ENCODE results near the gene H2BK1. TPM values are rescaled to one million over a fixed set of nuclear protein-coding genes. Genes with fewer than 3 reads are reported as not detected.

H2BK1 gene
- total RNA-seq, 1 experiment from 2014 or later: not detected

- no peak for DNase-seq (ENCODE audit: low spot score)
- in situ Hi-C loops (cut with HindIII; ENCODE audit: low sequenced_read_pairs): loop anchor here (5.0 kb wide), 1 partner anchor 136 kb away; no protein-coding TSS in a partner anchor
Observed at GRCh38 chr7:151168787-151169162, 41.5 kb downstream of the H2BK1 start.

GRCh38 chr7:151168003-151168786 is 42.1 kb downstream of the H2BK1 start:
- DNase-seq (ENCODE audit: low spot score): no peak
- in situ Hi-C loops (cut with HindIII; ENCODE audit: low sequenced_read_pairs): loop anchor here (5.0 kb wide), 1 partner anchor 136 kb away; no protein-coding TSS in a partner anchor

- in situ Hi-C loops (cut with HindIII; ENCODE audit: low sequenced_read_pairs): loop anchor here (5.0 kb wide), 1 partner anchor 135 kb away; no protein-coding TSS in a partner anchor
- DNase-seq (ENCODE audit: low spot score): no peak
Observed at GRCh38 chr7:151167197-151167961, 42.9 kb downstream of the H2BK1 start, which contains the start of gene GBX1. Gene GBX1 (minus strand): TSS chr7:151167694. CDS start chr7:151167548, 146 bp downstream.

- in situ Hi-C loops (cut with HindIII; ENCODE audit: low sequenced_read_pairs): loop anchor here (5.0 kb wide), 1 partner anchor 134 kb away; no protein-coding TSS in a partner anchor
- no peak for DNase-seq (ENCODE audit: low spot score)
Observed at GRCh38 chr7:151166629-151167196, 43.6 kb downstream of the H2BK1 start.

GRCh38 chr7:151161757-151162156 is 48.5 kb downstream of the H2BK1 start:
- no peak for DNase-seq (ENCODE audit: low spot score)
- in situ Hi-C loops (cut with HindIII; ENCODE audit: low sequenced_read_pairs): no loop called here

Other genes with a start within 250 kb of the H2BK1 start
- gene KCNH2, start 232.2 kb downstream of the H2BK1 start, total RNA-seq (2014; rRNA removed; shearing (Covaris generic)): 10.8 and 11.5 TPM in 2 replicates
- 34.5 and 41.6 TPM in 2 replicates for gene NOS3, start 219.5 kb downstream of the H2BK1 start, total RNA-seq (2014; rRNA removed; shearing (Covaris generic))
- 0.34 and 0.49 TPM in 2 replicates for gene ATG9B, start 186.0 kb downstream of the H2BK1 start, total RNA-seq (2014; rRNA removed; shearing (Covaris generic))
- 34.0 and 57.0 TPM in 2 replicates for gene ABCB8, start 182.0 kb downstream of the H2BK1 start, total RNA-seq (2014; rRNA removed; shearing (Covaris generic))
- not detected in 2 replicates for gene ASIC3, start 162.0 kb downstream of the H2BK1 start, total RNA-seq (2014; rRNA removed; shearing (Covaris generic))
- gene CDK5, start 152.6 kb downstream of the H2BK1 start, total RNA-seq (2014; rRNA removed; shearing (Covaris generic)): 18.5 and 25.3 TPM in 2 replicates
- gene SLC4A2, start 150.9 kb downstream of the H2BK1 start, total RNA-seq (2014; rRNA removed; shearing (Covaris generic)): 363 and 382 TPM in 2 replicates
- gene FASTK, start 129.7 kb downstream of the H2BK1 start, total RNA-seq (2014; rRNA removed; shearing (Covaris generic)): 57.2 and 62.9 TPM in 2 replicates
- gene TMUB1, start 127.0 kb downstream of the H2BK1 start, total RNA-seq (2014; rRNA removed; shearing (Covaris generic)): 94.3 and 112 TPM in 2 replicates
- 49.4 and 51.9 TPM in 2 replicates for gene AGAP3, start 124.0 kb downstream of the H2BK1 start, total RNA-seq (2014; rRNA removed; shearing (Covaris generic))
- 0.37 TPM in 1 of 2 replicates, not detected in the other for gene GBX1, start 42.8 kb downstream of the H2BK1 start, total RNA-seq (2014; rRNA removed; shearing (Covaris generic))
- not detected in 2 replicates for gene ASB10, start 23.2 kb downstream of the H2BK1 start, total RNA-seq (2014; rRNA removed; shearing (Covaris generic))
- gene ABCF2, start 16.7 kb upstream of the H2BK1 start, total RNA-seq (2014; rRNA removed; shearing (Covaris generic)): 63.0 and 99.0 TPM in 2 replicates
- 22.3 and 31.1 TPM in 2 replicates for gene CHPF2, start 22.0 kb upstream of the H2BK1 start, total RNA-seq (2014; rRNA removed; shearing (Covaris generic))
- gene SMARCD3, start 38.2 kb upstream of the H2BK1 start, total RNA-seq (2014; rRNA removed; shearing (Covaris generic)): 65.7 and 68.2 TPM in 2 replicates
- 41.8 and 59.0 TPM in 2 replicates for gene NUB1, start 131.3 kb upstream of the H2BK1 start, total RNA-seq (2014; rRNA removed; shearing (Covaris generic))
- 10.2 and 13.7 TPM in 2 replicates for gene WDR86, start 199.6 kb upstream of the H2BK1 start, total RNA-seq (2014; rRNA removed; shearing (Covaris generic))
- not detected in 2 replicates for gene CRYGN, start 229.7 kb upstream of the H2BK1 start, total RNA-seq (2014; rRNA removed; shearing (Covaris generic))

All from G401 (cell line).